Sigmoid colon (tissue), 7 donors: Measurements from ENCODE around the gene MAPK8IP3. TPM values are rescaled to one million over a fixed set of nuclear protein-coding genes. Genes with fewer than 3 reads are reported as not detected.

ENCODE experiments used
- DNase-seq: peaks from one replicate; pipeline ENCODE4 v3.0.0-alpha.2; 2019
- H3K27ac ChIP-seq, 4 donors: fragments of 200-600 bp; sonication (generic); one replicate each; pipeline ENCODE4 v1.5.1; 2016 to 2019; ENCODE audit warnings: mild to moderate bottlenecking in 1 of 4
- H3K27me3 ChIP-seq, 3 donors: fragments of 200-600 bp; sonication (generic); one replicate each; pipeline ENCODE4 v1.5.1; 2019; ENCODE audit warnings: mild to moderate bottlenecking in 1 of 3
- H3K36me3 ChIP-seq, 4 donors: fragments of 200-600 bp; sonication (generic); one replicate each; pipeline ENCODE4 v1.5.1; 2016 to 2019
- H3K4me1 ChIP-seq, 4 donors: fragments of 200-600 bp; sonication (generic); one replicate each; pipeline ENCODE4 v1.5.1; 2017 to 2019
- H3K4me3 ChIP-seq, 4 donors: fragments of 200-600 bp; sonication (generic); one replicate each; pipeline ENCODE4 v1.5.1; 2017 to 2019; ENCODE audit warnings: mild to moderate bottlenecking in 2 of 4, moderate library complexity in 1 of 4
- H3K9me3 ChIP-seq, 4 donors: fragments of 200-600 bp in 3 of 4; sonication (generic) in 3 of 4; one replicate each; pipeline versions ENCODE4 v1.5.1 to v1.6.1; 2013 to 2019
- EP300 ChIP-seq, 4 donors: sonication (generic); formaldehyde crosslinking; IDR thresholded peaks; one replicate each; pipeline ENCODE4 v1.6.1; 2017; ENCODE audit warnings: antibody characterized with exemption in 4 of 4
- POLR2A ChIP-seq, 2 donors: fragments of 450-650 bp; IDR thresholded peaks; one replicate each; pipeline ENCODE4 v1.6.1; 2016; ENCODE audit warnings: antibody characterized with exemption in 2 of 2, mild to moderate bottlenecking in 2 of 2, moderate library complexity in 2 of 2
- POLR2AphosphoS5 ChIP-seq, 4 donors: sonication (generic); formaldehyde crosslinking; IDR thresholded peaks; one replicate each; pipeline ENCODE4 v1.6.1; 2017; ENCODE audit warnings: antibody characterized with exemption in 4 of 4
- WGBS, 2 donors: extraction: QIAGEN DNeasy Blood & Tissue Kit; methylation state at CpG; one replicate each; pipeline ENCODE4 v1.1.7; 2013; 5-methylcytosine and 5-hydroxymethylcytosine counted together
- intact Hi-C: fragments of 100-400 bp; cut with DNase I; formaldehyde crosslinking; loops from one replicate; pipeline ENCODE4 v1.15.1; 2023
- polyA plus RNA-seq, 3 donors: library from polyadenylated mRNA; stranded (reverse); fragments of 200-250 nt; gene quantifications; one replicate each; pipeline ENCODE4 v1.2.3, GENCODE V29; 2013
- total RNA-seq, 4 donors: library from RNA; depleted of rRNA; stranded (reverse); fragments of >200 nt; gene quantifications; one replicate each; pipeline ENCODE4 v1.1.0, GENCODE V29; 2016
- TF ChIP-seq, protein P1 (sequence below), 4 experiments: fragments of 450-650 bp in 3 of 4; fragments of 200-600 bp in 1 of 4; IDR thresholded peaks; one replicate each; pipeline ENCODE4 v1.5.1; 2016 to 2019; ENCODE audit warnings: antibody characterized with exemption in 4 of 4, mild to moderate bottlenecking in 3 of 4, moderate library complexity in 2 of 4
- donor health status: healthy with polysubstance abuse.
- donor health status: Bipolar disorder and iron deficiency.
- donor health status: healthy.

Gene MAPK8IP3
- total and polyA plus RNA-seq, 7 donors = 3.6 to 80.9 (median 22.4) TPM

- Histone ChIP-seq H3K4me3 (no peak overlapping the region), H3K4me1 (peaks cover 0 to 14% (median 10%) of the 10 kb centered on the region in 4 donors), H3K27me3 (no peaks in the 10 kb centered on the region), H3K9me3 (no peaks in the 10 kb centered on the region), H3K27ac (no peak overlapping the region), H3K36me3 (peaks cover 15 to 73% (median 43%) of the 10 kb centered on the region in 4 donors)
- intact Hi-C loops = no loop called here
- TF ChIP-seq, protein P1, sequence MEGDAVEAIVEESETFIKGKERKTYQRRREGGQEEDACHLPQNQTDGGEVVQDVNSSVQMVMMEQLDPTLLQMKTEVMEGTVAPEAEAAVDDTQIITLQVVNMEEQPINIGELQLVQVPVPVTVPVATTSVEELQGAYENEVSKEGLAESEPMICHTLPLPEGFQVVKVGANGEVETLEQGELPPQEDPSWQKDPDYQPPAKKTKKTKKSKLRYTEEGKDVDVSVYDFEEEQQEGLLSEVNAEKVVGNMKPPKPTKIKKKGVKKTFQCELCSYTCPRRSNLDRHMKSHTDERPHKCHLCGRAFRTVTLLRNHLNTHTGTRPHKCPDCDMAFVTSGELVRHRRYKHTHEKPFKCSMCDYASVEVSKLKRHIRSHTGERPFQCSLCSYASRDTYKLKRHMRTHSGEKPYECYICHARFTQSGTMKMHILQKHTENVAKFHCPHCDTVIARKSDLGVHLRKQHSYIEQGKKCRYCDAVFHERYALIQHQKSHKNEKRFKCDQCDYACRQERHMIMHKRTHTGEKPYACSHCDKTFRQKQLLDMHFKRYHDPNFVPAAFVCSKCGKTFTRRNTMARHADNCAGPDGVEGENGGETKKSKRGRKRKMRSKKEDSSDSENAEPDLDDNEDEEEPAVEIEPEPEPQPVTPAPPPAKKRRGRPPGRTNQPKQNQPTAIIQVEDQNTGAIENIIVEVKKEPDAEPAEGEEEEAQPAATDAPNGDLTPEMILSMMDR (IDR thresholded peaks at IDR 0.05) = no peak
- no peak for TF ChIP-seq POLR2AphosphoS5 (IDR thresholded peaks at IDR 0.05)
- TF ChIP-seq EP300 (IDR thresholded peaks at IDR 0.05) = no peak
- WGBS, 2 donors = 94% methylated on average over 37 of the region's 37 CpGs
- no peak for DNase-seq
Measured at GRCh38 chr16:1727651-1728624, 21.9 kb downstream of the MAPK8IP3 start.

- H3K4me3 ChIP-seq = no peak overlapping the region
- no peaks in the 10 kb centered on the region for H3K27me3 ChIP-seq
- no peak for DNase-seq
- H3K9me3 ChIP-seq = no peaks in the 10 kb centered on the region
- intact Hi-C loops = no loop called here
- 97 to 98% methylated on average over 18 of the region's 18 CpGs for WGBS, 2 donors
- H3K4me1 ChIP-seq = peaks cover 0 to 4% (median under 1%) of the 10 kb centered on the region in 4 donors
- H3K27ac ChIP-seq = no peak overlapping the region
- TF ChIP-seq POLR2A (IDR thresholded peaks at IDR 0.05) (no peak), EP300 (IDR thresholded peaks at IDR 0.05) (no peak)
- H3K36me3 ChIP-seq = peaks cover 23 to 84% (median 54%) of the 10 kb centered on the region in 4 donors
Measured at GRCh38 chr16:1729026-1729425, 23.0 kb downstream of the MAPK8IP3 start.

- no peak for DNase-seq
- Histone ChIP-seq H3K27me3 (no peaks in the 10 kb centered on the region), H3K4me1 (no peaks in the 10 kb centered on the region), H3K9me3 (no peaks in the 10 kb centered on the region), H3K4me3 (no peak overlapping the region), H3K36me3 (peaks cover 27 to 86% (median 58%) of the 10 kb centered on the region in 4 donors), H3K27ac (no peak overlapping the region)
- WGBS, 2 donors = 94 to 96% methylated on average over 35 of the region's 35 CpGs
- intact Hi-C loops = no loop called here
- TF ChIP-seq, protein P1 (IDR thresholded peaks at IDR 0.05) = no peak
- TF ChIP-seq EP300 (IDR thresholded peaks at IDR 0.05) = no peak
- no peak for TF ChIP-seq POLR2AphosphoS5 (IDR thresholded peaks at IDR 0.05)
- no peak for TF ChIP-seq POLR2A (IDR thresholded peaks at IDR 0.05)
Measured at GRCh38 chr16:1729445-1729844, 23.4 kb downstream of the MAPK8IP3 start.

DNA sequence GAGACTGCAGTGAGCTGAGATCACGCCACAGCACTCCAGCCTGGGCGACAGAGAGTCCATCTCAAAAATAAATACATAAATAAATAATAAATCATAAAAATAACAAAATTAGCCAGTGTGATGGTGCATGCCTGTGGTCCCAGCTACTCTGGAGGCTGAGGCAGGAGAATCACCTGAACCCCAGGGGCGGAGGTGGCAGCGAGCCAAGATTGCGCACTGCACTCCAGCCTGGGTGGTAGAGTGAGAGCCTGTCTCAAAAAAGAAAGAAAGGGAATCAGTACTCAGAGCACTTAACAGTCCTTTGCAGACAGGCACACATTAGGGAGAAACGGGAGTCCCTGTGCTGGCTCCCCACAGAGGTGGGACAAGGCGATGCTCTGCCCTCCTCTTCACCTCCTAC is 25.1 kb downstream of the MAPK8IP3 start:
- peaks cover 32 to 76% (median 57%) of the 10 kb centered on the region in 4 donors for H3K36me3 ChIP-seq

DNA sequence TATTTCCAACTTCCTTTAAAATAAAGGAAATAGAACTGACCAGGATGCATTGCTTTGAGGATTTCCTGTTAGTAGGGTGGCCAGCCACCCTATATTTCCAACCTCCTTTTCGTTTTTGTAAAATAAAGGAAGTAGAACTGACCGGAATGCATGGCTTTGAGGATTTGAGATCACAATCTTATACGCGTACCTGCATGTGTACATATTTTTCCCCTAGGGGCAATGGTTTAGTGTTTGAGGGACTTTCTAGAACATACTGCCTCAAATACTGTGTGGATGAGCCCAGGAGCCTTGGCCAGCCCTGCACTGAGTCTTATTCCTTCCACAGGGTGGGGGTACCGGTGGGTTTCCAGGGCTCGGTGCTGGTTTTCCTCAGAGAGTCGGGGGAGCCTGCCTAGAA is 25.6 kb downstream of the MAPK8IP3 start:
- Histone ChIP-seq H3K9me3 (no peaks in the 10 kb centered on the region), H3K4me1 (no peaks in the 10 kb centered on the region), H3K27ac (no peak overlapping the region), H3K27me3 (no peaks in the 10 kb centered on the region), H3K4me3 (no peak overlapping the region), H3K36me3 (peaks cover 30 to 70% (median 52%) of the 10 kb centered on the region in 4 donors)
- DNase-seq = no peak
- TF ChIP-seq POLR2AphosphoS5 (IDR thresholded peaks at IDR 0.05) (no peak), POLR2A (IDR thresholded peaks at IDR 0.05) (no peak), EP300 (IDR thresholded peaks at IDR 0.05) (no peak)
- TF ChIP-seq, protein P1 (IDR thresholded peaks at IDR 0.05) = no peak
- intact Hi-C loops = no loop called here
- WGBS, 2 donors = 79 to 80% methylated on average over 7 of the region's 7 CpGs

More for the DNA sequence above, 25.1 kb downstream of the MAPK8IP3 start:
- Histone ChIP-seq H3K4me1 (no peaks in the 10 kb centered on the region), H3K4me3 (no peak overlapping the region), H3K9me3 (no peaks in the 10 kb centered on the region), H3K27me3 (no peaks in the 10 kb centered on the region), H3K27ac (no peak overlapping the region)
- no peak for DNase-seq
- WGBS, 2 donors = 96 to 97% methylated on average over 7 of the region's 7 CpGs
- TF ChIP-seq POLR2A (IDR thresholded peaks at IDR 0.05) (no peak), EP300 (IDR thresholded peaks at IDR 0.05) (no peak), POLR2AphosphoS5 (IDR thresholded peaks at IDR 0.05) (no peak)
- TF ChIP-seq, protein P1 (IDR thresholded peaks at IDR 0.05) = no peak
- intact Hi-C loops = no loop called here
